ENCODE data around the gene CPN2. TPM values are rescaled to one million over a fixed set of nuclear protein-coding genes. Genes with fewer than 3 reads are reported as not detected.

CPN2 gene
- total RNA-seq, 2 experiments from 2014 or later = not detected

- CTCF ChIA-PET = no interaction called here
- POLR2A ChIA-PET = interaction anchor here (0.6 kb wide), 1 partner anchor 427 kb away, joined by 5 read pairs; no protein-coding TSS in a partner anchor
Measured at GRCh38 chr3:194382892-194383223, 31.7 kb upstream of the CPN2 start.

GRCh38 chr3:194382196-194382891, 31.2 kb upstream of the CPN2 start:
- ChIA-PET CTCF (no interaction called here), POLR2A (no interaction called here)

GRCh38 chr3:194381460-194381875, 30.3 kb upstream of the CPN2 start:
- ChIA-PET POLR2A (no interaction called here), CTCF (no interaction called here)

- ChIA-PET POLR2A (no interaction called here), CTCF (no interaction called here)
Measured at GRCh38 chr3:194380326-194380725, 29.2 kb upstream of the CPN2 start.

- CTCF ChIA-PET = interaction anchor here (1.0 kb wide), 1 partner anchor 9 kb away, joined by 3 read pairs; no protein-coding TSS in a partner anchor
Measured at GRCh38 chr3:194379651-194380050, 28.5 kb upstream of the CPN2 start.

GRCh38 chr3:194379231-194379630, 28.1 kb upstream of the CPN2 start:
- ChIA-PET CTCF (interaction anchor here (1.0 kb wide), 1 partner anchor 9 kb away, joined by 3 read pairs; no protein-coding TSS in a partner anchor), POLR2A (no interaction called here)

More at GRCh38 chr3:194379651-194380050, 28.5 kb upstream of the CPN2 start:
- POLR2A ChIA-PET = no interaction called here

GRCh38 chr3:194377708-194378107, 26.6 kb upstream of the CPN2 start:
- POLR2A ChIA-PET = no interaction called here
- CTCF ChIA-PET = no interaction called here

- ChIA-PET POLR2A (no interaction called here), CTCF (no interaction called here)
Measured at GRCh38 chr3:194376241-194376560, 25.1 kb upstream of the CPN2 start.

GRCh38 chr3:194375473-194376240, 24.5 kb upstream of the CPN2 start:
- ChIA-PET POLR2A (no interaction called here), CTCF (interaction anchor here (0.6 to 1.2 kb wide), 2 partner anchors 31 to 649 kb away, joined by 3 to 4 read pairs; no protein-coding TSS in a partner anchor)

GRCh38 chr3:194374935-194375334, 23.8 kb upstream of the CPN2 start:
- CTCF ChIA-PET = interaction anchor here (0.6 to 1.2 kb wide), 2 partner anchors 30 to 650 kb away, joined by 3 to 4 read pairs; no protein-coding TSS in a partner anchor
- POLR2A ChIA-PET = no interaction called here

- CTCF ChIA-PET = no interaction called here
Measured at GRCh38 chr3:194373899-194374298, 22.8 kb upstream of the CPN2 start.

GRCh38 chr3:194373028-194373427, 21.9 kb upstream of the CPN2 start:
- CTCF ChIA-PET = no interaction called here
- POLR2A ChIA-PET = no interaction called here

More at GRCh38 chr3:194373899-194374298, 22.8 kb upstream of the CPN2 start:
- POLR2A ChIA-PET = interaction anchor here (0.6 kb wide), 1 partner anchor 262 kb away, joined by 3 read pairs; no protein-coding TSS in a partner anchor

- POLR2A ChIA-PET = no interaction called here
- CTCF ChIA-PET = interaction anchor here (0.9 kb wide), 1 partner anchor 9 kb away, joined by 3 read pairs; no protein-coding TSS in a partner anchor
Measured at GRCh38 chr3:194370753-194371152, 19.6 kb upstream of the CPN2 start.

- CTCF ChIA-PET = no interaction called here
Measured at GRCh38 chr3:194369522-194370279, 18.6 kb upstream of the CPN2 start, which contains the start of gene LRRC15. Gene LRRC15, minus strand, starts transcription at chr3:194369743. Its CDS starts 8,700 bp downstream, at chr3:194361043.

GRCh38 chr3:194368918-194369317, 17.8 kb upstream of the CPN2 start:
- ChIA-PET CTCF (no interaction called here), POLR2A (no interaction called here)

More at GRCh38 chr3:194369522-194370279, 18.6 kb upstream of the CPN2 start, which contains the start of gene LRRC15:
- POLR2A ChIA-PET = no interaction called here

GRCh38 chr3:194367992-194368841, 17.1 kb upstream of the CPN2 start:
- ChIA-PET POLR2A (no interaction called here), CTCF (no interaction called here)

- POLR2A ChIA-PET = no interaction called here
- CTCF ChIA-PET = interaction anchor here (0.8 kb wide), 1 partner anchor 104 kb away, joined by 3 read pairs; no protein-coding TSS in a partner anchor
Measured at GRCh38 chr3:194365978-194366490, 14.9 kb upstream of the CPN2 start.

- ChIA-PET POLR2A (no interaction called here), CTCF (interaction anchor here (0.8 kb wide), 1 partner anchor 104 kb away, joined by 3 read pairs; no protein-coding TSS in a partner anchor)
Measured at GRCh38 chr3:194365526-194365925, 14.4 kb upstream of the CPN2 start.
